GF-D8 (cell line): ENCODE measurements around the gene DACH1.
A peak's percentile ranks its signal among the peaks of the same experiment; 100 is the strongest.

Experiments
- DNase-seq: peaks from one replicate; lab custom pipeline; 2025; lab: John Stamatoyannopoulos, UW

DACH1 gene

DNA sequence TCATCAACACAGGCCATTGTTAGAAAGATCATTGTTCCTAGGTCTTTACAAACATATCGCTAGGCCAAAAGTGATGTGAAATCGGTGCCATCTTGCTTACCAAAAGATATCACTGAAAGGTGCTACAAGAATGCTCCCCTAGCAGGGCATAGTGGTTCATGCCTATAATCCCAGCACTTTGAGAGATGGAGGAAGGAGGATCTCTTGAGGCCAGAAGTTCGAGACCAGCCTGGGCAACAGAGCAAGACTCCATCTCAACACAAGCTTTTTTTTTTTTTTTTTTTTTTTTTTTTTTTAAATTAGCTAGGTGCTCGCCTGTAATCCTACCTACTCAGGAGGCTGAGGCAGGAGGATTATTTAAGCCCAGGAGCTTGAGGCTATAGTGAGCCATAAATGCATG, 92.1 kb downstream of the DACH1 start:
- no peak for DNase-seq

DNA sequence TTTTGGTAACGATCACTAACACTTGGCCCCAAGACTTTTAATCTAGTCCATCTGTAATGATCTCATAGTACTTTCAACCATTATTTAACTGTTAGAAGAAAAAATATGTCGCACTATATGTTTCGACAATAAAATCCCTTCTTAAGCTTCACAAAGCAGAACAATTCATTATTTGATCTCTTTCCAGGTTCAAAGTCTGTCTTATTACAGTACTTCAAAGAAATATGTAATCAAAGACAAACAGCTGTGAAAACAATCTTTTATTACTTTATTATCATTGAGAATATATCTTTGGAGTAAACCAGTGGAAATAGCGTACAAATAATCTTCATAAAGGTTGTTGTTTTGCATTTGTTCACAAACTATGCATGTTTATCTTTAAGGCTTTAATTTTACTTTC, 93.5 kb downstream of the DACH1 start:
- no peak for DNase-seq

- no peak for DNase-seq
Measured at GRCh38 chr13:71772361-71772760, 94.6 kb downstream of the DACH1 start.

DNA sequence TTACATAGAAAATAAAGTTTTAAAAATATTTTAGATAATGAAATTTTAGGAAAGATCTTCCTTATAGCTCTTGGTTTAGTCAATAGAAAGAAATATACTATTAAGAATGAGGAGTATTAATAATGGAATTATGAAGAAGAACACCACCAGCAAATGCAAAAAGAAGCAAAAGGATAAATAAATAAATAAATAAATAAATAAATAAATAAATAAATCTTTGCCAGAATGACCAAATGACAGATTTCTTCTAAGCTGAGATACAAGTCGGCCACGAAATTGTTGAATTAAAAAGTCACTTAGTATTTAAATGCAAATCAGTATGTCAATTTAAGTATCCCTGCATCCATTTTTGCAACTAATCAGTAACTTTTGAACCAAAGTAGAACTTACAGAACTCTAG, 95.9 kb downstream of the DACH1 start:
- no peak for DNase-seq

DNA sequence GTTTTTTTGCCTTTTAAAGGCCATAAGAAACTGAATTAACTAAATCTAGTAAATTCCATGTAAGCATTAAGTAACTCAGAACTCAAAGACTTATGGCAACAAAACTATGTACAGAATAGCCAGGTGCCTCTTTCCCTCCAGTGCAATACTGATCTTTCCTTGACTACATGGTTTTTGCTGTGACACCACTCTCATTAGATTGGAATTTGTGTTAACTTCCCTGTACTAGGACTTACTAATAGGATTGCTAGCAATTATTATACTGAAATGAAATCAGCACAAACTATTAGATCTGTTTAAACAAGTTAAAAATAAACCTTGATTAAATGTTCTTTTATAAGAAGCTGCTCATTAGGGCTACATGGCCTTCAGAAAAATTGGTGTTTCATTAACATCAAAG, 96.3 kb downstream of the DACH1 start:
- no peak for DNase-seq

DNA sequence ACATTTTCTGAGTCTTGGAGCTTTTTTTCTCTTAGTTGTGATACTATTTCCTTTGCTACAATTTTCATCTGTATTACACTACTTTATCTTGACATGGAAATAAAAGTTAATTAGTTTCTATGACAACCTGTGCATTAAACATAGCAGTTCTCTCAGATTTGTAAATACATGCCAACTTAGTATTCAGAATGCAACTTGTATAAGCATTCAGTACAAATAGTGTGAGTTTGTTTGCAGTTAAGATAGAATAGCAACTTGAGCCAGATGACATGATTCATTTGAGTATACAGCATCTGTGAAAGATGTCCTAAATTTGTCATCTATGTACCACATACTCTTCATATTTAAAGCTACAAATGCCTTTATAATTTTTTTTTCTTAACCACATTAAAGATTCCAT, 98.1 kb downstream of the DACH1 start:
- DNase-seq, result no peak

- DNase-seq, result no peak
Measured at GRCh38 chr13:71759651-71760511, 107.1 kb downstream of the DACH1 start.

DNA sequence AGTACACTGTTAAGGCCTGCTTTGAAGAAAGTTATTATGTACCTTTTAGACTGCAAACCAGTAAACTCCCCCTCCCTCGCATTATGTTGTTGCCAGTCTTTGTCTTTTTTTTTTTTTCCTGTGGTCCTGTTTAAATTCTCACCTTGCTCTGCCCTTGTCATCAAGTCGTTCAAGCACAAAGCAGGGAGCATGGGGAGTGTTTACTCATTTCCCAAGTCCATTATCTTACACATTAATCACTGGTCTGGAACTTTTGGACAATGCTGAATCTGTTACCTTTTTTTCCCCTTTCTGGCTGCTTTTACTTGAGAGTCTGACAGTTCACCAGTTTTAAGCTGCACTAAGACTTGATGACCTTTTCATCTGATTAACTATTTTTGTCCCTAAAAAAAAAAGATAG, 108.2 kb downstream of the DACH1 start:
- no peak for DNase-seq

- no peak for DNase-seq
Measured at GRCh38 chr13:71754407-71754974, 112.5 kb downstream of the DACH1 start.

DNA sequence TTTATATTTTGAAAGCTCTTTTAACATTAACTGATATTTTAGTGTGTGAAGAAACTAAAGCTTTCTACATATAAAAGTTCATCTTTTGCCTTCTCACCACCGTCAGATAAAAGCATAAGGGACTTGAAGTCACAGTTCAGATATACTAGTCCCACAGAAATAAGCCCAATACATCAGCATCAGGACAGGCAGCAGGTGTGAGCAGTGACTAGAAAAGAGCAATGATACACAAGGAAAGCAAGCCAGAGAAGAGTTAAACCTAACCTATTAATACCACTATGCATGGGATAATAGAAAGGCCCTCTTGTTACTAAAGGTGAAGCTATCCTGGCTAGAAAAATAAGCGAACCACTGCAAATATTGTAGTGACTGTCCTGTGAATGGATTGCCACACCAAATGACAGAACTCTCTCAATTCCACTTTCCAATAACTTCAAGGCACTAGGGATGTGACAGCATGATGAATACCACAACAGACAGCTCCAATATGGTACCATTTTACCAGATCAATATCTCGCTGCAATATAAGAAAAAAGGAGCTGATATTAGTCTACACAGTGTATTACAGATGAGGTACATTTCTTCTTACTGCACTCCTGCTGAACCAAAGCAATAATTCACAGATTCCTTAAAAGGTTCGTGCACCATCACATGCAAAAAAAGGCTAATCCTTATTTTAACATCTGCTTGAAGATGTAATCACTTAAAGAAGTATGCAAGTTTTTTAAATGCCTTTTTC, 114.1 kb downstream of the DACH1 start:
- DNase-seq, result no peak

DNA sequence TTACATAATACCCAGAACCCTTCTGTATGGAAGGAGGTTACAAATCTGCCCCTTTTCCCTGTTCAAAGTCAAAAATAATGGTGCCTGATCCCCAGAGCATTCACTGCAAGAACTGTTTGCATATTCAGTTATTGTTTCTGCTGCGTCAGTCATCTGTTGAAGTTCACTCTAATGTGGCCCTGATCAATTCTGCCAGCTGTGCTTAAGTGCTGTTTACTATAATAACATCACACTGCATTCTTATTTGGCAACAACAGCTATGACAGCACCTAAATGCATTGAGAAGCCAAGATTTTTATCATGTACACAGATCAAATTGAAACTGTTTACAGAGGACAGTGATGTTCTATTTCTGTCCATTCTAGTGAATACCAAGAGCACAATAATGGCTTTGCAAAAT, 115.9 kb downstream of the DACH1 start:
- no peak for DNase-seq

DNA sequence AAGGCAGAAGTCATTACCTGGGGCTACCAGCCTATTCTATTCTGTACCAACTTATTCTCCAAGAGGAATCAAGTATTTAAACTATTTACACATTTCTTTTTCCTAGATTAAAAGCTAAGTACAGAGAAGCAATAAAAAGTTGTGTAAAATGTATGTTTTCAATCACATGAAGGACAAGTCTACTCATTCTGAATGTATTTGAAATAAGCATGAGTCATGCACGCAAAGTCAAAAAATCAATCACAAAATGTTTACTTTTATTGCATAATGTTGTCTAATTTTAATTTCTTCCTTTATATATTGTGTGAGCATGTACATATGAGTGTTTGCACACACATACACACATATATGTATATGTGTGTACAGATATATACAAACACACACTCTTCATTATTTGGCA, 136.7 kb downstream of the DACH1 start:
- no peak for DNase-seq

GRCh38 chr13:71729441-71729840, 137.6 kb downstream of the DACH1 start:
- no peak for DNase-seq

- DNase-seq, result no peak
Measured at GRCh38 chr13:71727662-71728061, 139.3 kb downstream of the DACH1 start.

GRCh38 chr13:71727042-71727441, 140.0 kb downstream of the DACH1 start:
- no peak for DNase-seq

DNA sequence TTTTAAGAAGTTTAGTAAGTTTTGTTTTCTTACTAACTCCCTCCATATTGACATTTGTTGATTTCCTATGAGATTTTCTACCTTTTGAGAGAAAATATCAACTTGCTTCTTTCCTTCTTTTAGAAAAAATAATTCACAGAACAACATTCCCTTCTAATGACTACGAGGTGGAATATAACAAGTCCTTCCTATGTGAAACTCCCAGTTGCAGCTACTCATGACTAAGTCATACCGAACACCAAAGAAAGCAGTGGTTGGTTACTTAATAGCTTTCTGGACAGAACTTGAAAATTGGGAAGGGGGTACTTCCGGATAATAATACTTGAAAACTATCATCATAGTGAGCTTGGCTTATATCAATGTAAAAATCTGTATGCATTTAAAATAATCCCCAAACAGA, 144.8 kb downstream of the DACH1 start:
- DNase-seq, result no peak

DNA sequence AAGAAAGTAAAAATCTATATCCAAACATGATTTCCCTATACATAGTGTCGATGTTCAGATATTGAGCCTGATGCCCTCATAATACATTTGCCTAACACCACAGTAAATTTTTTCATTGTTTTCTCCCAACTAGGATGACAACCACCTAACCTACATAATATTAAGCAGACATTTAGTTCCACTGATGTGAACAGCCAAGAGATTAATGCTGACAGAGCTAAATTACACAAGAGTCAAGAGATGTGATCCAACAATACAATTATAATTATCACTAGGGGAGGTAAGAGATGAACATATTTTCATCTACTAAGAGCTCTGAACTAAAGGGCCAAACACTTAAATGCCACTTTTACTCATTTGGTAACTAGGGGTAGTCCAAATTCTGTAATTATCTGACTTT, 145.9 kb downstream of the DACH1 start:
- DNase-seq, result no peak

GRCh38 chr13:71718931-71719330, 148.1 kb downstream of the DACH1 start:
- no peak for DNase-seq

GRCh38 chr13:71714802-71715375, 152.1 kb downstream of the DACH1 start:
- no peak for DNase-seq

- peak; percentile 73 for DNase-seq
Measured at GRCh38 chr13:71712988-71713653, 153.9 kb downstream of the DACH1 start.

DNA sequence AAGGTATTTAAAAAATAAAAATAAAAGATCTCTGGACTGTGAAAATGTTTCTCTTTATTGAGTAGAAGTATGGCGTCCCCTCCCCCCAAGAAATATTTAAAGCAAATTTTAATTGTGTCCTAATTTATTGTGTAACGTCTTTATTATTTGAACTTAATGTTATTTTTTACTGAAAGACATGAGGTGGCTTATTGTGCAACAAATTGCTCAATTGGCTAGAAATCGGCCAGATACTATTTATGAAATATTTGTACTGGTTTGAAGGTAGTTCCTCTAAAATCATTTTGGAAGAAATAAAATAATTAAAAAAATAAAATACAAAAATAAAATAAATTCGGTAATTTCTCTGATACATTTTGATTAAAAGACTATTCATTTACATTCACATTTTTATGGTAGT, 162.3 kb downstream of the DACH1 start:
- DNase-seq, result no peak

GRCh38 chr13:71703138-71703537, 163.9 kb downstream of the DACH1 start:
- DNase-seq, result no peak
